Measurements from ENCODE around the gene TET3.

DNA sequence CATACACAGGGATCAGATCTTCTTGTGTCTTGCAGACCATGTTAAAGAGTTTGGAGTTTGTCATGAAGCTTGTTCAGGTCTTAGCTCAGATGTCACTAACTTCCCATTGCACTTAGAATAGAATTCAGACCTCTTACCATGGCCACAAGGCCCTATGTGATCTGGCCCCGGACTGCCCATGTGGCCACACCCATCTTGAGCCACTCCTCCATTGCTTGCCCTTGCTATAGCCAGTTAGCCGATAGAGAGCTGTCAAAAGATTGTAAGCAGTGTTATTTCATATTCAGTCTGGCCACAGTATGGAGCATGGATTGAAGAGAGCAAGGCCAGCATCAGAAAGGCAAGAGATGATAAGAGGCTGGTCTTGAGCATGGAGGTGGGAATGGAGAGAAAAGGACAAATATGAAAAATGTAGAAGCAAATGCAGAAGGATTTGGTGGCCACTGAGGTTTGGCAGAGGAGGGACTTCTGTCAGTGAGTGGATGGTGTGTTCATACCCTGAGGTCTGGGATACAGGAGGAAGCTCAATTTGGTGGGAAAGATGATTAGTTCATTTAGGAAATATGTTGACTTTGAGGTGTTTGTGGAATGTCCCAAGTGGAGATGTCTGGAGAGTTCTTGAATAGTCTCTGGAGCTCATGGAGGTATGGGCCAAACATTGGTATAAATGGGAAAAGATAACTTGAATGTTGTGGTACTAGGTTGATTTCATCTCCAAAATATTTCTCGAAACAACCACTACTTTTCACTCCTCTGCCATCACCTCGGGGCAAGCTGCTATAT is 47.4 kb upstream of the TET3 start:
- TF ChIP-seq, protein P1, sequence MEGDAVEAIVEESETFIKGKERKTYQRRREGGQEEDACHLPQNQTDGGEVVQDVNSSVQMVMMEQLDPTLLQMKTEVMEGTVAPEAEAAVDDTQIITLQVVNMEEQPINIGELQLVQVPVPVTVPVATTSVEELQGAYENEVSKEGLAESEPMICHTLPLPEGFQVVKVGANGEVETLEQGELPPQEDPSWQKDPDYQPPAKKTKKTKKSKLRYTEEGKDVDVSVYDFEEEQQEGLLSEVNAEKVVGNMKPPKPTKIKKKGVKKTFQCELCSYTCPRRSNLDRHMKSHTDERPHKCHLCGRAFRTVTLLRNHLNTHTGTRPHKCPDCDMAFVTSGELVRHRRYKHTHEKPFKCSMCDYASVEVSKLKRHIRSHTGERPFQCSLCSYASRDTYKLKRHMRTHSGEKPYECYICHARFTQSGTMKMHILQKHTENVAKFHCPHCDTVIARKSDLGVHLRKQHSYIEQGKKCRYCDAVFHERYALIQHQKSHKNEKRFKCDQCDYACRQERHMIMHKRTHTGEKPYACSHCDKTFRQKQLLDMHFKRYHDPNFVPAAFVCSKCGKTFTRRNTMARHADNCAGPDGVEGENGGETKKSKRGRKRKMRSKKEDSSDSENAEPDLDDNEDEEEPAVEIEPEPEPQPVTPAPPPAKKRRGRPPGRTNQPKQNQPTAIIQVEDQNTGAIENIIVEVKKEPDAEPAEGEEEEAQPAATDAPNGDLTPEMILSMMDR (IDR thresholded peaks at IDR 0.05; ENCODE audit: poor library complexity) = no peak
- TF ChIP-seq EZH2phosphoT487 (IDR thresholded peaks at IDR 0.05; ENCODE audit: low read depth, severe bottlenecking, unreplicated experiment) = no peak
